Measurements from ENCODE around the gene CTSH. TPM values are rescaled to one million over a fixed set of nuclear protein-coding genes. Genes with fewer than 3 reads are reported as not detected.

Gene CTSH
- total and polyA plus RNA-seq, 2 of the 13 experiments (the other 11 are each of a cell fraction or from before 2014, with no cell fraction given) = 265 to 653 TPM

DNA sequence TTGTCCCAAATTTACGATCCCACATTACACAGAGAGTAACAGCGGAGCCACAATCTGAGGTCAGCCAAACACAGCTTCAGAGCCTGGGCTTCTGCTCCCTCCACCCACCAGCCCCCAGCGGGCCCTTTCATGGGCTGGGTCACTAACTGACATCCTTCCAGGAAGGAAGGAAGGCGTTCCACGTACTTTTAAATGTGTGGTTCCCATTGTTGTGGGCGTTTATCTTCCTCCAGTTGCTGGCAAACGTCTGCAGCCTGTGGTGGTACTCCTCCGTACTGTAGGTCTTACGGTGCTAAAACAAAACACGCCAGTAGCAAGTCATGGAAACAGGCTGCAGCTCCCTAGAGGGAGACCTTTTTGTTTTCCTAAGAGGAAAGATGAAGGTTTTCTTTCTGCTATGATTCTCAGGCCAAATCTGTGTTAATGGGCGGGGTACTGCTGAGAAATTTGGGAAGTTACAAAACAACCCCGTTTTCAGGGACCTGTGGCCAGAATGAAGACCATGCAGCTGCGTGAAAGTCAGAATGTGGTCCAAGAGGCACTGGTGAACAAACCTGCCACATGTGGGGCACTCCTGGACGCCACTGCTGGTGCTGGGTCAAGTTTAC is 7.6 kb downstream of the CTSH start (continued):
- TF ChIP-seq, protein P1, sequence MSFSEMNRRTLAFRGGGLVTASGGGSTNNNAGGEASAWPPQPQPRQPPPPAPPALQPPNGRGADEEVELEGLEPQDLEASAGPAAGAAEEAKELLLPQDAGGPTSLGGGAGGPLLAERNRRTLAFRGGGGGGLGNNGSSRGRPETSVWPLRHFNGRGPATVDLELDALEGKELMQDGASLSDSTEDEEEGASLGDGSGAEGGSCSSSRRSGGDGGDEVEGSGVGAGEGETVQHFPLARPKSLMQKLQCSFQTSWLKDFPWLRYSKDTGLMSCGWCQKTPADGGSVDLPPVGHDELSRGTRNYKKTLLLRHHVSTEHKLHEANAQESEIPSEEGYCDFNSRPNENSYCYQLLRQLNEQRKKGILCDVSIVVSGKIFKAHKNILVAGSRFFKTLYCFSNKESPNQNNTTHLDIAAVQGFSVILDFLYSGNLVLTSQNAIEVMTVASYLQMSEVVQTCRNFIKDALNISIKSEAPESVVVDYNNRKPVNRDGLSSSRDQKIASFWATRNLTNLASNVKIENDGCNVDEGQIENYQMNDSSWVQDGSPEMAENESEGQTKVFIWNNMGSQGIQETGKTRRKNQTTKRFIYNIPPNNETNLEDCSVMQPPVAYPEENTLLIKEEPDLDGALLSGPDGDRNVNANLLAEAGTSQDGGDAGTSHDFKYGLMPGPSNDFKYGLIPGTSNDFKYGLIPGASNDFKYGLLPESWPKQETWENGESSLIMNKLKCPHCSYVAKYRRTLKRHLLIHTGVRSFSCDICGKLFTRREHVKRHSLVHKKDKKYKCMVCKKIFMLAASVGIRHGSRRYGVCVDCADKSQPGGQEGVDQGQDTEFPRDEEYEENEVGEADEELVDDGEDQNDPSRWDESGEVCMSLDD (CRISPR knock-in tag; IDR thresholded peaks at IDR 0.05; ENCODE audit: borderline replicate concordance) = no peak
- TF ChIP-seq, protein P2, sequence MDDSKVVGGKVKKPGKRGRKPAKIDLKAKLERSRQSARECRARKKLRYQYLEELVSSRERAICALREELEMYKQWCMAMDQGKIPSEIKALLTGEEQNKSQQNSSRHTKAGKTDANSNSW (CRISPR knock-in tag; IDR thresholded peaks at IDR 0.05; ENCODE audit: borderline replicate concordance) = no peak
- TF ChIP-seq, protein P3, sequence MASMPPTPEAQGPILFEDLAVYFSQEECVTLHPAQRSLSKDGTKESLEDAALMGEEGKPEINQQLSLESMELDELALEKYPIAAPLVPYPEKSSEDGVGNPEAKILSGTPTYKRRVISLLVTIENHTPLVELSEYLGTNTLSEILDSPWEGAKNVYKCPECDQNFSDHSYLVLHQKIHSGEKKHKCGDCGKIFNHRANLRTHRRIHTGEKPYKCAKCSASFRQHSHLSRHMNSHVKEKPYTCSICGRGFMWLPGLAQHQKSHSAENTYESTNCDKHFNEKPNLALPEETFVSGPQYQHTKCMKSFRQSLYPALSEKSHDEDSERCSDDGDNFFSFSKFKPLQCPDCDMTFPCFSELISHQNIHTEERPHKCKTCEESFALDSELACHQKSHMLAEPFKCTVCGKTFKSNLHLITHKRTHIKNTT (CRISPR knock-in tag; IDR thresholded peaks at IDR 0.05) = no peak
- TF ChIP-seq MIER2 (CRISPR knock-in tag; IDR thresholded peaks at IDR 0.05) (no peak), MAFG (CRISPR knock-in tag; IDR thresholded peaks at IDR 0.05) (no peak), GABPA (IDR thresholded peaks at IDR 0.05; ENCODE audit: low read depth, low read length) (no peak), GABPA (CRISPR knock-in tag; IDR thresholded peaks at IDR 0.05; ENCODE audit: low read depth) (no peak)
- TF ChIP-seq, protein P4, sequence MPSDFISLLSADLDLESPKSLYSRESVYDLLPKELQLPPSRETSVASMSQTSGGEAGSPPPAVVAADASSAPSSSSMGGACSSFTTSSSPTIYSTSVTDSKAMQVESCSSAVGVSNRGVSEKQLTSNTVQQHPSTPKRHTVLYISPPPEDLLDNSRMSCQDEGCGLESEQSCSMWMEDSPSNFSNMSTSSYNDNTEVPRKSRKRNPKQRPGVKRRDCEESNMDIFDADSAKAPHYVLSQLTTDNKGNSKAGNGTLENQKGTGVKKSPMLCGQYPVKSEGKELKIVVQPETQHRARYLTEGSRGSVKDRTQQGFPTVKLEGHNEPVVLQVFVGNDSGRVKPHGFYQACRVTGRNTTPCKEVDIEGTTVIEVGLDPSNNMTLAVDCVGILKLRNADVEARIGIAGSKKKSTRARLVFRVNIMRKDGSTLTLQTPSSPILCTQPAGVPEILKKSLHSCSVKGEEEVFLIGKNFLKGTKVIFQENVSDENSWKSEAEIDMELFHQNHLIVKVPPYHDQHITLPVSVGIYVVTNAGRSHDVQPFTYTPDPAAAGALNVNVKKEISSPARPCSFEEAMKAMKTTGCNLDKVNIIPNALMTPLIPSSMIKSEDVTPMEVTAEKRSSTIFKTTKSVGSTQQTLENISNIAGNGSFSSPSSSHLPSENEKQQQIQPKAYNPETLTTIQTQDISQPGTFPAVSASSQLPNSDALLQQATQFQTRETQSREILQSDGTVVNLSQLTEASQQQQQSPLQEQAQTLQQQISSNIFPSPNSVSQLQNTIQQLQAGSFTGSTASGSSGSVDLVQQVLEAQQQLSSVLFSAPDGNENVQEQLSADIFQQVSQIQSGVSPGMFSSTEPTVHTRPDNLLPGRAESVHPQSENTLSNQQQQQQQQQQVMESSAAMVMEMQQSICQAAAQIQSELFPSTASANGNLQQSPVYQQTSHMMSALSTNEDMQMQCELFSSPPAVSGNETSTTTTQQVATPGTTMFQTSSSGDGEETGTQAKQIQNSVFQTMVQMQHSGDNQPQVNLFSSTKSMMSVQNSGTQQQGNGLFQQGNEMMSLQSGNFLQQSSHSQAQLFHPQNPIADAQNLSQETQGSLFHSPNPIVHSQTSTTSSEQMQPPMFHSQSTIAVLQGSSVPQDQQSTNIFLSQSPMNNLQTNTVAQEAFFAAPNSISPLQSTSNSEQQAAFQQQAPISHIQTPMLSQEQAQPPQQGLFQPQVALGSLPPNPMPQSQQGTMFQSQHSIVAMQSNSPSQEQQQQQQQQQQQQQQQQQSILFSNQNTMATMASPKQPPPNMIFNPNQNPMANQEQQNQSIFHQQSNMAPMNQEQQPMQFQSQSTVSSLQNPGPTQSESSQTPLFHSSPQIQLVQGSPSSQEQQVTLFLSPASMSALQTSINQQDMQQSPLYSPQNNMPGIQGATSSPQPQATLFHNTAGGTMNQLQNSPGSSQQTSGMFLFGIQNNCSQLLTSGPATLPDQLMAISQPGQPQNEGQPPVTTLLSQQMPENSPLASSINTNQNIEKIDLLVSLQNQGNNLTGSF (CRISPR knock-in tag; IDR thresholded peaks at IDR 0.05) = no peak
- TF ChIP-seq, protein P5, sequence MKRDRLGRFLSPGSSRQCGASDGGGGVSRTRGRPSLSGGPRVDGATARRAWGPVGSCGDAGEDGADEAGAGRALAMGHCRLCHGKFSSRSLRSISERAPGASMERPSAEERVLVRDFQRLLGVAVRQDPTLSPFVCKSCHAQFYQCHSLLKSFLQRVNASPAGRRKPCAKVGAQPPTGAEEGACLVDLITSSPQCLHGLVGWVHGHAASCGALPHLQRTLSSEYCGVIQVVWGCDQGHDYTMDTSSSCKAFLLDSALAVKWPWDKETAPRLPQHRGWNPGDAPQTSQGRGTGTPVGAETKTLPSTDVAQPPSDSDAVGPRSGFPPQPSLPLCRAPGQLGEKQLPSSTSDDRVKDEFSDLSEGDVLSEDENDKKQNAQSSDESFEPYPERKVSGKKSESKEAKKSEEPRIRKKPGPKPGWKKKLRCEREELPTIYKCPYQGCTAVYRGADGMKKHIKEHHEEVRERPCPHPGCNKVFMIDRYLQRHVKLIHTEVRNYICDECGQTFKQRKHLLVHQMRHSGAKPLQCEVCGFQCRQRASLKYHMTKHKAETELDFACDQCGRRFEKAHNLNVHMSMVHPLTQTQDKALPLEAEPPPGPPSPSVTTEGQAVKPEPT (CRISPR knock-in tag; IDR thresholded peaks at IDR 0.05; ENCODE audit: low read depth) = no peak
- TF ChIP-seq, protein P6, sequence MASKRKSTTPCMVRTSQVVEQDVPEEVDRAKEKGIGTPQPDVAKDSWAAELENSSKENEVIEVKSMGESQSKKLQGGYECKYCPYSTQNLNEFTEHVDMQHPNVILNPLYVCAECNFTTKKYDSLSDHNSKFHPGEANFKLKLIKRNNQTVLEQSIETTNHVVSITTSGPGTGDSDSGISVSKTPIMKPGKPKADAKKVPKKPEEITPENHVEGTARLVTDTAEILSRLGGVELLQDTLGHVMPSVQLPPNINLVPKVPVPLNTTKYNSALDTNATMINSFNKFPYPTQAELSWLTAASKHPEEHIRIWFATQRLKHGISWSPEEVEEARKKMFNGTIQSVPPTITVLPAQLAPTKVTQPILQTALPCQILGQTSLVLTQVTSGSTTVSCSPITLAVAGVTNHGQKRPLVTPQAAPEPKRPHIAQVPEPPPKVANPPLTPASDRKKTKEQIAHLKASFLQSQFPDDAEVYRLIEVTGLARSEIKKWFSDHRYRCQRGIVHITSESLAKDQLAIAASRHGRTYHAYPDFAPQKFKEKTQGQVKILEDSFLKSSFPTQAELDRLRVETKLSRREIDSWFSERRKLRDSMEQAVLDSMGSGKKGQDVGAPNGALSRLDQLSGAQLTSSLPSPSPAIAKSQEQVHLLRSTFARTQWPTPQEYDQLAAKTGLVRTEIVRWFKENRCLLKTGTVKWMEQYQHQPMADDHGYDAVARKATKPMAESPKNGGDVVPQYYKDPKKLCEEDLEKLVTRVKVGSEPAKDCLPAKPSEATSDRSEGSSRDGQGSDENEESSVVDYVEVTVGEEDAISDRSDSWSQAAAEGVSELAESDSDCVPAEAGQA (IDR thresholded peaks at IDR 0.05; ENCODE audit: low read depth) = no peak
- TF ChIP-seq, protein P6 (CRISPR knock-in tag; IDR thresholded peaks at IDR 0.05; ENCODE audit: borderline replicate concordance) = no peak
